NT2/D1 (cell line): Measurements from ENCODE around the gene HECW1.

Experiments used
- SUZ12 ChIP-seq: IDR thresholded peaks from 2 replicates; pipeline ENCODE4 v1.6.1; 2011; ENCODE audit not compliant: insufficient read length, insufficient read depth; ENCODE audit errors: extremely low read depth
- YY1 ChIP-seq: IDR thresholded peaks from 2 replicates; pipeline ENCODE4 v1.6.1; 2011; ENCODE audit not compliant: insufficient read length, insufficient read depth
- ZNF274 ChIP-seq: IDR thresholded peaks from 2 replicates; pipeline ENCODE4 v1.6.1; 2011; ENCODE audit warnings: mild to moderate bottlenecking, low read depth, low read length

DNA sequence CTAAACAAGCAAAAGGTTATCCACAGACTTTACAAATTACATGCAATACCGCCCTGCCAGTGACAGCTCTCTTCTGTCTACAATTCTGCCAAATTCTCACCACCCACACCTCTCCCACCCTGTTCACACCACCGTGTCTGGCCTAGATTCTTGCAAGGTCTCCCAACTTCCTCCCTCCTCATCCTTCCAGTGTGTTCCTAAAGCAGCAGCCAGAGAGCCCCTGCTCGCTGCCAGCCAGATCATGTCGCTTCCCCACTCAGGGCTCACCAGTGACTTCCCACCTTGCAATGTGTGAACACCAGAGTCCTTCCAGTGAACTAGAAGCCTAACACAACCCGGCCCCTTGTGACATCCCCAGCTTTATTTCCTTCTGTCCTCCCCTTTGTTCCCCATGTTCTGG, 121.6 kb downstream of the HECW1 start:
- TF ChIP-seq ZNF274, result no peak
- no peak for TF ChIP-seq SUZ12
- TF ChIP-seq YY1, result no peak
